BJ (cell line): Measurements from ENCODE around the gene SLC35D2. TPM values are rescaled to one million over a fixed set of nuclear protein-coding genes. Genes with fewer than 3 reads are reported as not detected.

Source experiments
- CTCF ChIA-PET: fragments of 350-600 bp; formaldehyde crosslinking; extraction: SDS; loops from one replicate; lab custom pipeline; 2021; ENCODE audit warnings: antibody characterized with exemption, inconsistent platforms; lab: Yijun Ruan, JAX
- POLR2A ChIA-PET: fragments of 300-600 bp; sonication (Branson Sonifier 250); formaldehyde crosslinking; extraction: SDS; loops from one replicate; lab custom pipeline; 2021; ENCODE audit warnings: antibody characterized with exemption; lab: Charles Lee
- DNase-seq: peaks from one replicate; pipeline ENCODE4 v3.0.0-alpha.2; 2011; ENCODE audit warnings: low read depth
- H3K27me3 ChIP-seq: 2 replicates; pipeline ENCODE4 v1.6.0; 2011; ENCODE audit warnings: low read length; ENCODE audit not compliant: control insufficient read depth, insufficient read depth
- H3K36me3 ChIP-seq: 2 replicates; pipeline ENCODE4 v1.5.1; 2011; ENCODE audit warnings: low read length; ENCODE audit not compliant: control insufficient read depth, insufficient read depth
- H3K4me3 ChIP-seq: 2 replicates; pipeline ENCODE4 v1.5.1; 2011; ENCODE audit warnings: low read depth, mild to moderate bottlenecking, control low read depth, low read length
- polyA minus RNA-seq: library from RNA; depleted of rRNA, polyadenylated mRNA; stranded (reverse); fragments of >200 nt; gene quantifications from 2 replicates; pipeline ENCODE4 v1.2.3, GENCODE V29; 2011; rRNA and poly(A)+ RNA removed
- polyA plus RNA-seq: library from polyadenylated mRNA; depleted of rRNA; stranded (reverse); fragments of >200 nt; gene quantifications from 2 replicates; pipeline ENCODE4 v1.2.3, GENCODE V29; 2011; rRNA removed
- TF ChIP-seq, protein P1 (sequence below): IDR thresholded peaks from 2 replicates; pipeline ENCODE4 v1.5.1; 2011; ENCODE audit warnings: low read depth, mild to moderate bottlenecking, control low read depth, inconsistent platforms, low read length, moderate library complexity; ENCODE audit not compliant: insufficient read depth

The SLC35D2 gene
- 11.3 and 20.4 TPM in 2 replicates for polyA plus RNA-seq
- 7.4 and 9.9 TPM in 2 replicates for polyA minus RNA-seq

DNA sequence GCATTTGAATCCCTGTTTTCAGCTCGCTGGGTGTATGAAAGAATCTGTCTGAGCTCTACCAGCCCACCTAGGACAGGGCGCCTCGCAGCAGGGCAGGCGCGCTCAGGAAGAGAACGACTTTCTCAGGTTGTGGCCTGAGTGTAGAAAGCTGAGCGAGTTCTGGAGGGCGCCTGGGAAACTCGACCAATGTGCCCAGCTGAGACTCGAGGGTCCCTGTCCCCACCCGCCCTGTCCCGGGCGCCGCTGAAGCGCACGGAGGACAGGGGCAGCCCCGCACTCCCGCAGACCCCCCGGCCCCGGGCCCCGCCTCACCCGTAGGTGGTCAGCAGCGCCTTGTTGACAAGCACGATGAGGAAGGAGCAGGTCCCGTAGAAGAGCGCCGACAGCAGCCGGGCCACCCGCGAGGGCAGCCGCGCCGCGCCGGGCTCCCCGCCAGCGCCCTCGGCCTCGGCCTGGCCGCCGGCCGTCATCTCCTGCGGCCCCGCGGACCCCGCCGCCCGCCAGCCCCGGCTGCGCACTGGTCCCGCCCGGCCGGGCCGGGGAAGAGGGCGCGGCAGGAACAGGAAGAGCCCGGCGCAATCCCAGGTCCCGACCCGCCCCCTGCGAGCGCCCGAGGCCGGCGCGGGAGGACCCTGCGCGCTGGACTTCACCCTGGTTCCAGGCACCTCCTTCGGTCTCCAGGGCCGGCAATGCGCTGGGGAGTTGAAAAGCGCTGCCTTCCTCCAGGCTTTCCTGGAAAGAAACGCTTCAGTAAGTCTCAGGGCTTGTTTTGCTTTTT is at the start of gene SLC35D2:
Gene SLC35D2, minus strand, starts transcription at position 547 of the 778 bp plus-strand sequence. Its CDS starts 77 bp downstream, at position 470.
- ChIA-PET POLR2A (no interaction called here), CTCF (interaction anchor here (0.7 to 1.4 kb wide), 3 partner anchors 23 to 55 kb away, joined by 3 read pairs; no protein-coding TSS in a partner anchor)
- peak within 1 kb of the TSS; percentile 65 for H3K4me3 ChIP-seq
- no peak for DNase-seq
- H3K27me3 ChIP-seq, result no peaks in the 10 kb centered on the region
- 0 out of 2 replicates have a peak, but pooled peaks cover 2% of the 10 kb centered on the region for H3K36me3 ChIP-seq
- TF ChIP-seq, protein P1, sequence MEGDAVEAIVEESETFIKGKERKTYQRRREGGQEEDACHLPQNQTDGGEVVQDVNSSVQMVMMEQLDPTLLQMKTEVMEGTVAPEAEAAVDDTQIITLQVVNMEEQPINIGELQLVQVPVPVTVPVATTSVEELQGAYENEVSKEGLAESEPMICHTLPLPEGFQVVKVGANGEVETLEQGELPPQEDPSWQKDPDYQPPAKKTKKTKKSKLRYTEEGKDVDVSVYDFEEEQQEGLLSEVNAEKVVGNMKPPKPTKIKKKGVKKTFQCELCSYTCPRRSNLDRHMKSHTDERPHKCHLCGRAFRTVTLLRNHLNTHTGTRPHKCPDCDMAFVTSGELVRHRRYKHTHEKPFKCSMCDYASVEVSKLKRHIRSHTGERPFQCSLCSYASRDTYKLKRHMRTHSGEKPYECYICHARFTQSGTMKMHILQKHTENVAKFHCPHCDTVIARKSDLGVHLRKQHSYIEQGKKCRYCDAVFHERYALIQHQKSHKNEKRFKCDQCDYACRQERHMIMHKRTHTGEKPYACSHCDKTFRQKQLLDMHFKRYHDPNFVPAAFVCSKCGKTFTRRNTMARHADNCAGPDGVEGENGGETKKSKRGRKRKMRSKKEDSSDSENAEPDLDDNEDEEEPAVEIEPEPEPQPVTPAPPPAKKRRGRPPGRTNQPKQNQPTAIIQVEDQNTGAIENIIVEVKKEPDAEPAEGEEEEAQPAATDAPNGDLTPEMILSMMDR, result no peak

GRCh38 chr9:96430377-96430776 is 46.9 kb upstream of the SLC35D2 start:
- Histone ChIP-seq H3K4me3 (no peak overlapping the region), H3K36me3 (no peaks in the 10 kb centered on the region), H3K27me3 (no peaks in the 10 kb centered on the region)
- no peak for DNase-seq
- TF ChIP-seq, protein P1, result no peak
- CTCF ChIA-PET, result no interaction called here
- POLR2A ChIA-PET, result no interaction called here

DNA sequence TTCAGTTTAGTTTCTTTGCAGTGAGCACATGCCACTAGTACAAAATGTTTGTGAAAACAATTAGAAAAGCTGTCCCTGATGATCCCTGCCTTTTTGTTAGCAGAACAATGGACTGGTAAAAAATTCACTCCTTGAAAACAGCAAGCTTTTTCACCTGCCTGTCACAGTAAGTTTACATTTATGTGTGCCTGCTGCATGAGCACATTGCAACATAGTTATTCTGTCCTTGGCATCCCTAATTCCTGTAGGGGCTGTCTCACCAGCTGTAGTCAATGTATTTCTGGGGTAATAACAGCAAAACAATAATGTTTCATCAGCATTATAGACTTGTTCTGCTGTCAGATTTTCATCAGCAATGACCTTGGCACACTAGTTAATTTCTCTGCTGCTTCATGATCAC is 46.2 kb upstream of the SLC35D2 start:
- Histone ChIP-seq H3K27me3 (no peaks in the 10 kb centered on the region), H3K36me3 (no peaks in the 10 kb centered on the region), H3K4me3 (no peak overlapping the region)
- TF ChIP-seq, protein P1, result no peak
- DNase-seq, result no peak
- POLR2A ChIA-PET, result no interaction called here
- CTCF ChIA-PET, result no interaction called here

- ChIA-PET CTCF (interaction anchor here (0.7 kb wide), 1 partner anchor 156 kb away, joined by 3 read pairs; no protein-coding TSS in a partner anchor), POLR2A (interaction anchor here (0.6 kb wide), 1 partner anchor 28 kb away, joined by 18 read pairs; no protein-coding TSS in a partner anchor)
- TF ChIP-seq, protein P1, result no peak
- H3K27me3 ChIP-seq, result no peaks in the 10 kb centered on the region
- no peak for DNase-seq
- no peaks in the 10 kb centered on the region for H3K36me3 ChIP-seq
- no peak overlapping the region for H3K4me3 ChIP-seq
These were observed 42.1 kb upstream of the SLC35D2 start for GRCh38 chr9:96425500-96426169.

- DNase-seq, result no peak
- ChIA-PET CTCF (interaction anchor here (1.1 kb wide), 1 partner anchor 97 kb away, joined by 3 read pairs; no protein-coding TSS in a partner anchor), POLR2A (interaction anchor here (0.6 kb wide), 1 partner anchor 12 kb away, joined by 5 read pairs; no protein-coding TSS in a partner anchor)
- no peak overlapping the region for H3K4me3 ChIP-seq
- TF ChIP-seq, protein P1, result no peak
- H3K27me3 ChIP-seq, result no peaks in the 10 kb centered on the region
- H3K36me3 ChIP-seq, result no peaks in the 10 kb centered on the region
These were observed 40.5 kb upstream of the SLC35D2 start for GRCh38 chr9:96423985-96424336.
